HepG2 (cell line): ENCODE data around the gene GJD3. TPM values are rescaled to one million over a fixed set of nuclear protein-coding genes. Genes with fewer than 3 reads are reported as not detected.

Experiments
- ATRX ChIP-seq: sonication (generic); formaldehyde crosslinking; IDR thresholded peaks from 2 replicates; pipeline ENCODE4 v1.4.0; 2020; ENCODE audit warnings: missing genetic modification reagents, borderline replicate concordance
- FOSL2 ChIP-seq: sonication (generic); formaldehyde crosslinking; IDR thresholded peaks from 2 replicates; pipeline ENCODE4 v1.4.0; 2020; ENCODE audit warnings: missing genetic modification reagents
- GABPB1 ChIP-seq: IDR thresholded peaks from 2 replicates; pipeline ENCODE4 v1.6.1; 2016; ENCODE audit warnings: mild to moderate bottlenecking, missing genetic modification reagents, moderate library complexity, missing compliant biosample characterization
- KMT2B ChIP-seq: IDR thresholded peaks from 2 replicates; pipeline ENCODE4 v1.6.1; 2016; ENCODE audit warnings: missing genetic modification reagents, missing compliant biosample characterization
- MAZ ChIP-seq, 2 experiments: sonication (generic) in 1 of 2; formaldehyde crosslinking in 1 of 2; IDR thresholded peaks; 2 replicates each; pipeline versions ENCODE4 v1.5.0 to v1.6.1; 2012 to 2020; ENCODE audit warnings: low read depth in 2 of 2, mild to moderate bottlenecking in 2 of 2, borderline replicate concordance in 1 of 2, improper control_type of control experiment in 1 of 2, low read length in 1 of 2, missing genetic modification reagents in 1 of 2, moderate library complexity in 1 of 2
- MXD4 ChIP-seq: IDR thresholded peaks from 2 replicates; pipeline ENCODE4 v1.6.1; 2016; ENCODE audit warnings: mild to moderate bottlenecking, missing biosample characterization, missing genetic modification reagents
- PITX1 ChIP-seq: sonication (generic); formaldehyde crosslinking; IDR thresholded peaks from 2 replicates; pipeline ENCODE4 v1.5.1; 2020; ENCODE audit warnings: mild to moderate bottlenecking, missing genetic modification reagents
- SAP130 ChIP-seq: IDR thresholded peaks from 2 replicates; pipeline ENCODE4 v1.6.1; 2016; ENCODE audit warnings: low read depth
- polyA plus RNA-seq, 8 experiments: library from polyadenylated mRNA; depleted of rRNA in 3 of 8; stranded (reverse) in 7 of 8; unstranded in 1 of 8; fragments of >200 nt; fragmentation: Illumina TruSeq in 4 of 8; extraction: Trizol in 4 of 8; gene quantifications; 2 replicates each; pipeline versions ENCODE4 v1.2.1 to v1.2.3, GENCODE V29; 2011 to 2016; ENCODE audit warnings: low read depth in 4 of 8, missing spikeins in 1 of 8, mixed read lengths in 1 of 8; ENCODE audit not compliant: insufficient read depth in 1 of 8
- total RNA-seq, 5 experiments: library from RNA; depleted of rRNA; stranded (reverse); fragments of >200 nt; fragmentation: Illumina TruSeq; extraction: Trizol; gene quantifications; 2 replicates each; pipeline ENCODE4 v1.2.3, GENCODE V29; 2016; ENCODE audit warnings: low read depth in 1 of 5
- TF ChIP-seq, protein P1 (sequence below): sonication (generic); formaldehyde crosslinking; IDR thresholded peaks from 2 replicates; pipeline ENCODE4 v1.5.1; 2020; ENCODE audit warnings: mild to moderate bottlenecking, missing genetic modification reagents, moderate library complexity
- TF ChIP-seq, protein P2 (sequence below): sonication (generic); formaldehyde crosslinking; IDR thresholded peaks from 2 replicates; pipeline ENCODE4 v1.5.0; 2020; ENCODE audit warnings: mild to moderate bottlenecking, missing genetic modification reagents
- TF ChIP-seq, protein P3 (sequence below): sonication (generic); formaldehyde crosslinking; IDR thresholded peaks from 2 replicates; pipeline ENCODE4 v1.5.1; 2020; ENCODE audit warnings: missing genetic modification reagents, mild to moderate bottlenecking, borderline replicate concordance
- TF ChIP-seq, protein P4 (sequence below): sonication (generic); formaldehyde crosslinking; IDR thresholded peaks from 2 replicates; pipeline ENCODE4 v1.4.0; 2020; ENCODE audit warnings: missing genetic modification reagents
- TF ChIP-seq, protein P5 (sequence below): sonication (generic); formaldehyde crosslinking; IDR thresholded peaks from 2 replicates; pipeline ENCODE4 v1.5.1; 2020; ENCODE audit warnings: mild to moderate bottlenecking, moderate library complexity, missing genetic modification reagents

Gene GJD3
- total and polyA plus RNA-seq, 2 of the 13 experiments (the other 11 are each of a cell fraction or from before 2014, with no cell fraction given): not detected

DNA sequence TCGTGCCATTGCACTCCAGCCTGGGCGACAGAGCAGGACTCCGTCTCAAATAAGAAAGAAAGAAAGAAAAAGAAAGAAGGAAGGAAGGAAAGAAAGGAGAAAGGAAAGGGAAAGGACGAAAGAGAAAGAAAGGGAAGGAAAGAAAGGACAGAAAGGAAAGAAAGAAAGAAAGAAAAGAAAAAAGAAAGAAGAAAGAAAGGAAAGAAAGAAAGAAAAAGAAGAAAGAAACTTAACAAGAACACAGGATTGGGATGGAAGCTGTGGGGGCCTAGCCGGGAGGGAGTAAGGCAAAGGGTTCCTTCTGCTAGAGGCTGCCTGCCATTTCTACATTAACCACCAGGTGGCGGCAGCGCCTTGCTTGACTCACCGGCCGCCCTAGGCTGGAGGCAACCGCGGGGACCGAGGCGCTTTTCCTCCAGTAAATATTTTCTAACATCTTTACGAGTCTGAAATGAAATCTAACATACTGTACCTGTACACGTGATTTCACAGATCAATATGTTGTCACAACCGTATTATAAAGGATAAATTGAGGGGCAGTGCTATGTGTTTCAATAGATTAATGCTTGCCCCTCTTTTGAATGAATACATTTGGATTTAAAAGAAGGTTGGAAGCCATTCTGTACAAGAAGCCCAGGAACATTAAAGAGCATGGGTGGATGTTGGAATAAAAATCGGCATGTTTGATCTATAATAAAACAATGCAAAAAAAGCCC lies 6.1 kb downstream of the GJD3 start (continued):
- TF ChIP-seq, protein P1, sequence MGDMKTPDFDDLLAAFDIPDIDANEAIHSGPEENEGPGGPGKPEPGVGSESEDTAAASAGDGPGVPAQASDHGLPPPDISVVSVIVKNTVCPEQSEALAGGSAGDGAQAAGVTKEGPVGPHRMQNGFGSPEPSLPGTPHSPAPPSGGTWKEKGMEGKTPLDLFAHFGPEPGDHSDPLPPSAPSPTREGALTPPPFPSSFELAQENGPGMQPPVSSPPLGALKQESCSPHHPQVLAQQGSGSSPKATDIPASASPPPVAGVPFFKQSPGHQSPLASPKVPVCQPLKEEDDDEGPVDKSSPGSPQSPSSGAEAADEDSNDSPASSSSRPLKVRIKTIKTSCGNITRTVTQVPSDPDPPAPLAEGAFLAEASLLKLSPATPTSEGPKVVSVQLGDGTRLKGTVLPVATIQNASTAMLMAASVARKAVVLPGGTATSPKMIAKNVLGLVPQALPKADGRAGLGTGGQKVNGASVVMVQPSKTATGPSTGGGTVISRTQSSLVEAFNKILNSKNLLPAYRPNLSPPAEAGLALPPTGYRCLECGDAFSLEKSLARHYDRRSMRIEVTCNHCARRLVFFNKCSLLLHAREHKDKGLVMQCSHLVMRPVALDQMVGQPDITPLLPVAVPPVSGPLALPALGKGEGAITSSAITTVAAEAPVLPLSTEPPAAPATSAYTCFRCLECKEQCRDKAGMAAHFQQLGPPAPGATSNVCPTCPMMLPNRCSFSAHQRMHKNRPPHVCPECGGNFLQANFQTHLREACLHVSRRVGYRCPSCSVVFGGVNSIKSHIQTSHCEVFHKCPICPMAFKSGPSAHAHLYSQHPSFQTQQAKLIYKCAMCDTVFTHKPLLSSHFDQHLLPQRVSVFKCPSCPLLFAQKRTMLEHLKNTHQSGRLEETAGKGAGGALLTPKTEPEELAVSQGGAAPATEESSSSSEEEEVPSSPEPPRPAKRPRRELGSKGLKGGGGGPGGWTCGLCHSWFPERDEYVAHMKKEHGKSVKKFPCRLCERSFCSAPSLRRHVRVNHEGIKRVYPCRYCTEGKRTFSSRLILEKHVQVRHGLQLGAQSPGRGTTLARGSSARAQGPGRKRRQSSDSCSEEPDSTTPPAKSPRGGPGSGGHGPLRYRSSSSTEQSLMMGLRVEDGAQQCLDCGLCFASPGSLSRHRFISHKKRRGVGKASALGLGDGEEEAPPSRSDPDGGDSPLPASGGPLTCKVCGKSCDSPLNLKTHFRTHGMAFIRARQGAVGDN (CRISPR knock-in tag): peak; percentile 34; the same call in 1 of the 2 replicates
- TF ChIP-seq MAZ (IDR thresholded peaks at IDR 0.05; ENCODE audit: borderline replicate concordance, low read depth, low read length): peak; percentile 81
- TF ChIP-seq MAZ (CRISPR knock-in tag; IDR thresholded peaks at IDR 0.05; ENCODE audit: low read depth): no peak
- peak; percentile 65 for TF ChIP-seq SAP130
- TF ChIP-seq MXD4: peak; percentile 38; the same call in 1 of the 2 replicates
- TF ChIP-seq FOSL2 (CRISPR knock-in tag): peak; percentile 82
- TF ChIP-seq, protein P2, sequence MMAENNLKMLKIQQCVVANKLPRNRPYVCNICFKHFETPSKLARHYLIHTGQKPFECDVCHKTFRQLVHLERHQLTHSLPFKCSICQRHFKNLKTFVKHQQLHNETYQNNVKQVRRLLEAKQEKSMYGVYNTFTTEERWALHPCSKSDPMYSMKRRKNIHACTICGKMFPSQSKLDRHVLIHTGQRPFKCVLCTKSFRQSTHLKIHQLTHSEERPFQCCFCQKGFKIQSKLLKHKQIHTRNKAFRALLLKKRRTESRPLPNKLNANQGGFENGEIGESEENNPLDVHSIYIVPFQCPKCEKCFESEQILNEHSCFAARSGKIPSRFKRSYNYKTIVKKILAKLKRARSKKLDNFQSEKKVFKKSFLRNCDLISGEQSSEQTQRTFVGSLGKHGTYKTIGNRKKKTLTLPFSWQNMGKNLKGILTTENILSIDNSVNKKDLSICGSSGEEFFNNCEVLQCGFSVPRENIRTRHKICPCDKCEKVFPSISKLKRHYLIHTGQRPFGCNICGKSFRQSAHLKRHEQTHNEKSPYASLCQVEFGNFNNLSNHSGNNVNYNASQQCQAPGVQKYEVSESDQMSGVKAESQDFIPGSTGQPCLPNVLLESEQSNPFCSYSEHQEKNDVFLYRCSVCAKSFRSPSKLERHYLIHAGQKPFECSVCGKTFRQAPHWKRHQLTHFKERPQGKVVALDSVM (CRISPR knock-in tag): 0 out of 2 replicates have a peak, but pooled peaks have one; percentile 22
- 0 out of 2 replicates have a peak, but pooled peaks have one; percentile 28 for TF ChIP-seq GABPB1 (CRISPR knock-in tag)
- TF ChIP-seq, protein P3, sequence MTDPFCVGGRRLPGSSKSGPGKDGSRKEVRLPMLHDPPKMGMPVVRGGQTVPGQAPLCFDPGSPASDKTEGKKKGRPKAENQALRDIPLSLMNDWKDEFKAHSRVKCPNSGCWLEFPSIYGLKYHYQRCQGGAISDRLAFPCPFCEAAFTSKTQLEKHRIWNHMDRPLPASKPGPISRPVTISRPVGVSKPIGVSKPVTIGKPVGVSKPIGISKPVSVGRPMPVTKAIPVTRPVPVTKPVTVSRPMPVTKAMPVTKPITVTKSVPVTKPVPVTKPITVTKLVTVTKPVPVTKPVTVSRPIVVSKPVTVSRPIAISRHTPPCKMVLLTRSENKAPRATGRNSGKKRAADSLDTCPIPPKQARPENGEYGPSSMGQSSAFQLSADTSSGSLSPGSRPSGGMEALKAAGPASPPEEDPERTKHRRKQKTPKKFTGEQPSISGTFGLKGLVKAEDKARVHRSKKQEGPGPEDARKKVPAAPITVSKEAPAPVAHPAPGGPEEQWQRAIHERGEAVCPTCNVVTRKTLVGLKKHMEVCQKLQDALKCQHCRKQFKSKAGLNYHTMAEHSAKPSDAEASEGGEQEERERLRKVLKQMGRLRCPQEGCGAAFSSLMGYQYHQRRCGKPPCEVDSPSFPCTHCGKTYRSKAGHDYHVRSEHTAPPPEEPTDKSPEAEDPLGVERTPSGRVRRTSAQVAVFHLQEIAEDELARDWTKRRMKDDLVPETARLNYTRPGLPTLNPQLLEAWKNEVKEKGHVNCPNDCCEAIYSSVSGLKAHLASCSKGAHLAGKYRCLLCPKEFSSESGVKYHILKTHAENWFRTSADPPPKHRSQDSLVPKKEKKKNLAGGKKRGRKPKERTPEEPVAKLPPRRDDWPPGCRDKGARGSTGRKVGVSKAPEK (CRISPR knock-in tag): peak; percentile 85
- TF ChIP-seq, protein P4, sequence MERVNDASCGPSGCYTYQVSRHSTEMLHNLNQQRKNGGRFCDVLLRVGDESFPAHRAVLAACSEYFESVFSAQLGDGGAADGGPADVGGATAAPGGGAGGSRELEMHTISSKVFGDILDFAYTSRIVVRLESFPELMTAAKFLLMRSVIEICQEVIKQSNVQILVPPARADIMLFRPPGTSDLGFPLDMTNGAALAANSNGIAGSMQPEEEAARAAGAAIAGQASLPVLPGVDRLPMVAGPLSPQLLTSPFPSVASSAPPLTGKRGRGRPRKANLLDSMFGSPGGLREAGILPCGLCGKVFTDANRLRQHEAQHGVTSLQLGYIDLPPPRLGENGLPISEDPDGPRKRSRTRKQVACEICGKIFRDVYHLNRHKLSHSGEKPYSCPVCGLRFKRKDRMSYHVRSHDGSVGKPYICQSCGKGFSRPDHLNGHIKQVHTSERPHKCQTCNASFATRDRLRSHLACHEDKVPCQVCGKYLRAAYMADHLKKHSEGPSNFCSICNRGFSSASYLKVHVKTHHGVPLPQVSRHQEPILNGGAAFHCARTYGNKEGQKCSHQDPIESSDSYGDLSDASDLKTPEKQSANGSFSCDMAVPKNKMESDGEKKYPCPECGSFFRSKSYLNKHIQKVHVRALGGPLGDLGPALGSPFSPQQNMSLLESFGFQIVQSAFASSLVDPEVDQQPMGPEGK: peak; percentile 48; the same call in 1 of the 2 replicates
- peak; percentile 33; the same call in 1 of the 2 replicates for TF ChIP-seq PITX1 (CRISPR knock-in tag)
- no peak for TF ChIP-seq ATRX
- TF ChIP-seq, protein P5, sequence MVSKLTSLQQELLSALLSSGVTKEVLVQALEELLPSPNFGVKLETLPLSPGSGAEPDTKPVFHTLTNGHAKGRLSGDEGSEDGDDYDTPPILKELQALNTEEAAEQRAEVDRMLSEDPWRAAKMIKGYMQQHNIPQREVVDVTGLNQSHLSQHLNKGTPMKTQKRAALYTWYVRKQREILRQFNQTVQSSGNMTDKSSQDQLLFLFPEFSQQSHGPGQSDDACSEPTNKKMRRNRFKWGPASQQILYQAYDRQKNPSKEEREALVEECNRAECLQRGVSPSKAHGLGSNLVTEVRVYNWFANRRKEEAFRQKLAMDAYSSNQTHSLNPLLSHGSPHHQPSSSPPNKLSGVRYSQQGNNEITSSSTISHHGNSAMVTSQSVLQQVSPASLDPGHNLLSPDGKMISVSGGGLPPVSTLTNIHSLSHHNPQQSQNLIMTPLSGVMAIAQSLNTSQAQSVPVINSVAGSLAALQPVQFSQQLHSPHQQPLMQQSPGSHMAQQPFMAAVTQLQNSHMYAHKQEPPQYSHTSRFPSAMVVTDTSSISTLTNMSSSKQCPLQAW: 0 out of 2 replicates have a peak, but pooled peaks have one; percentile 14
- TF ChIP-seq KMT2B (CRISPR knock-in tag): 0 out of 2 replicates have a peak, but pooled peaks have one; percentile 43
